Glutamatergic neuron (in vitro differentiated cells): Measurements from ENCODE around the gene SPIB. TPM values are rescaled to one million over a fixed set of nuclear protein-coding genes. Genes with fewer than 3 reads are reported as not detected.

Experiments used
- DNase-seq: peaks from one replicate; pipeline ENCODE4 v3.0.0; 2022
- H3K27ac Mint-ChIP-seq: one replicate; pipeline ENCODE4 v1.8.0; 2020; ENCODE audit warnings: mild to moderate bottlenecking, mixed read lengths, inconsistent platforms; ENCODE audit not compliant: unreplicated experiment
- H3K27me3 Mint-ChIP-seq: one replicate; pipeline ENCODE4 v1.8.0; 2020; ENCODE audit warnings: mild to moderate bottlenecking, moderate library complexity, mixed read lengths, inconsistent platforms; ENCODE audit not compliant: unreplicated experiment
- H3K36me3 Mint-ChIP-seq: one replicate; pipeline ENCODE4 v1.8.0; 2020; ENCODE audit warnings: mild to moderate bottlenecking, mixed read lengths, inconsistent platforms; ENCODE audit not compliant: unreplicated experiment
- H3K4me1 Mint-ChIP-seq: one replicate; pipeline ENCODE4 v1.8.0; 2020; ENCODE audit warnings: mild to moderate bottlenecking, low read depth, mixed read lengths, inconsistent platforms; ENCODE audit not compliant: unreplicated experiment
- H3K4me3 Mint-ChIP-seq: one replicate; pipeline ENCODE4 v1.8.0; 2020; ENCODE audit warnings: mild to moderate bottlenecking, mixed read lengths, inconsistent platforms; ENCODE audit not compliant: unreplicated experiment
- H3K9me3 Mint-ChIP-seq: one replicate; pipeline ENCODE4 v1.8.0; 2020; ENCODE audit warnings: mild to moderate bottlenecking, moderate library complexity, mixed read lengths, inconsistent platforms; ENCODE audit not compliant: unreplicated experiment
- CTCF ChIP-seq: fragments of 200-600 bp; sonication (generic); IDR thresholded peaks from one replicate; pipeline ENCODE4 v1.5.0; 2021; ENCODE audit not compliant: partially characterized antibody, unreplicated experiment
- total RNA-seq: library from RNA; stranded (reverse); fragmentation: NEBNext Ultra II Directional; extraction: Animal tissue kit (Norgen Biotek cat#: 25700); gene quantifications from one replicate; pipeline ENCODE4 v1.2.1, GENCODE V29; 2021; ENCODE audit not compliant: unreplicated experiment

SPIB gene
- total RNA-seq, 1 donor from 2014 or later: 2.7 TPM

DNA sequence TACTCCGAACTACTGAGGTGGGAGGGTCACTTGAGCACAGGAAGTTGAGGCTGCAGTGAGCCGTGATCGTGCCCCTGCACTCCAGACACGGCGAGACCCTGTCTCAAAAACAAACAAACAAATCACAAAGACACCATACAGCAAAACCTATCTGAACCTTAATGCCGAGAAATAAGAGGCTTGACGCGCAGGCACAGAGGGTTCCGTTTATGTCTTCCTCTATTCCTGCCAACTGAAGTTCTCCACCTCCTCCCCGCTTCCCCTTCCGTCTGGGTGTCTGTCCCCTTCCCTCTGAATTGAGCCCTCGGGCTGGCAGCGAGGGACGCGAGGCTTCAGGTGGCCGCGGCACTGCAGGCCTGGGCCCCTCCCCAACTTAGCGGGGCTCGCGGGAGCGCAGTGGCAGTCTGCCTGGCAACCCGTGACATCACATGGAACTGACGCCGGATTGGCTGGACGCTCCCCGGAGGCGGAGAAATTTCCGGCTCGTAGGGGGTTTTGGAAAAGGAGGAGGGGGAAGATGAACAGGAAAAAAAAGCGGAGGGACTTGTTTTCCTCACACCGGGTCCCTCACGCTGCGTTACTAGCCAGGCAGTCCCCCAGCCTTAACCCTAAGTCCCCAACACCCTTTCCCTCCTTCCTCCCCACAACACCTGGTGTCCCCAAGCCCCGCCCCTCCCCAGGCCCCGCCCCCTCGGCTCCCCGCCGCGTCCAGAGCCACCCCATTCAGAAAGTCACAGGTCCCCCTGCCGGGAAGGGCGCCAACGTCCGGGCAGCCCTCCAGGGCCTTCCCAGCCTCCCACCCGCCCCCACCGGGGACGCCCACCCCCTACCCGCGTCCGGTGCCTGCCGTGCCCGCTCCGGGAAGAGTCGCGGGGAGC is 12.8 kb downstream of the SPIB start:
- peak; percentile 92 for DNase-seq
- Mint-ChIP-seq H3K4me3 (peak overlapping the region; percentile 86), H3K27ac (peak overlapping the region; percentile 66), H3K36me3 (no peaks in the 10 kb centered on the region), H3K27me3 (peaks cover 3% of the 10 kb centered on the region), H3K9me3 (peaks cover 5% of the 10 kb centered on the region), H3K4me1 (peaks cover 10% of the 10 kb centered on the region)
- TF ChIP-seq CTCF: no peak

DNA sequence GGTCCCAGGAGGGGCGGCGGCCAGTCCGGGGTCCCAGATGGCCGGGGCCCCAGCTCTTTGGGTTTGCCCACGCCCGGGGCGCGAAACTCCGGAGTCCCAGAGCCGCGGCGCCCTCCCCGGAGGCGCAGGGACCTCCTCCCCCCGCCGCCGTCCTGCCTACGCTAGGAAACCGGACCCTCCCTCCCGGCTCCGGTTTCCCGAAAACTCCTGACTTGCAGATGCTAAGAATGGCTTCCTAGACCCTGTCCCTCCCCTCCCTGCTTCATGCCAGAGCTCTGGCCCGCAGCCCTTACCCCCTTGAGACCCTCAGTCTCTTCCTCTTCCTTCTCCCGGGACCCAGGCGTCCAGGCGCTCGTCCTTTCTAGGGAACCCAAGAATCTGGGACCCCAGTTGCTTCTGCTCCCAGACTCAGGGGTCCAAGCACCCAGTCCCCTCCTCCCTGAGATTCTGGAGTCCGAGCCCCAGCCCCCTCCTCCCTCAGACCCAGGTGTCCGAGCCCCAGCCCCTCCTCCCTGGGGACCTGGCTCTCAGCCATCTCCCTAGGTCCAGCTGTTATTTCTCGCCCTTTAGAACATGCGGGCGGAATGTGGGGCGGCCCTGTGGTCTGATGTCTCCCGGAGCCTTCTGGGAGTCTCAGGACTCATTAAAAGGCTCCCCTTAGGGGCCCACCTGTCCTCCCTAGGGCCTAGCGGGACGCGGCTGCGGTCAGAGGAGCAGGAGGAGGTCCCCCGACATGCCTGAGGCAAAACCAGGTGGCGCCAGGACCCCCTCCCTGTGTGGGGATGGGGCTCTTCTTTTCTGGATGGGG is 13.7 kb downstream of the SPIB start, which contains the start of gene MYBPC2:
Gene MYBPC2 (plus strand): TSS at position 672 of the 808 bp plus-strand sequence. CDS start 62 bp downstream, at position 734.
- Mint-ChIP-seq H3K4me1 (peaks cover 10% of the 10 kb centered on the region), H3K27ac (peak within 1 kb of the TSS; percentile 59), H3K9me3 (peaks cover 7% of the 10 kb centered on the region), H3K27me3 (peaks cover 5% of the 10 kb centered on the region), H3K4me3 (peak within 1 kb of the TSS; percentile 86), H3K36me3 (no peaks in the 10 kb centered on the region)
- no peak for TF ChIP-seq CTCF
- no peak for DNase-seq

DNA sequence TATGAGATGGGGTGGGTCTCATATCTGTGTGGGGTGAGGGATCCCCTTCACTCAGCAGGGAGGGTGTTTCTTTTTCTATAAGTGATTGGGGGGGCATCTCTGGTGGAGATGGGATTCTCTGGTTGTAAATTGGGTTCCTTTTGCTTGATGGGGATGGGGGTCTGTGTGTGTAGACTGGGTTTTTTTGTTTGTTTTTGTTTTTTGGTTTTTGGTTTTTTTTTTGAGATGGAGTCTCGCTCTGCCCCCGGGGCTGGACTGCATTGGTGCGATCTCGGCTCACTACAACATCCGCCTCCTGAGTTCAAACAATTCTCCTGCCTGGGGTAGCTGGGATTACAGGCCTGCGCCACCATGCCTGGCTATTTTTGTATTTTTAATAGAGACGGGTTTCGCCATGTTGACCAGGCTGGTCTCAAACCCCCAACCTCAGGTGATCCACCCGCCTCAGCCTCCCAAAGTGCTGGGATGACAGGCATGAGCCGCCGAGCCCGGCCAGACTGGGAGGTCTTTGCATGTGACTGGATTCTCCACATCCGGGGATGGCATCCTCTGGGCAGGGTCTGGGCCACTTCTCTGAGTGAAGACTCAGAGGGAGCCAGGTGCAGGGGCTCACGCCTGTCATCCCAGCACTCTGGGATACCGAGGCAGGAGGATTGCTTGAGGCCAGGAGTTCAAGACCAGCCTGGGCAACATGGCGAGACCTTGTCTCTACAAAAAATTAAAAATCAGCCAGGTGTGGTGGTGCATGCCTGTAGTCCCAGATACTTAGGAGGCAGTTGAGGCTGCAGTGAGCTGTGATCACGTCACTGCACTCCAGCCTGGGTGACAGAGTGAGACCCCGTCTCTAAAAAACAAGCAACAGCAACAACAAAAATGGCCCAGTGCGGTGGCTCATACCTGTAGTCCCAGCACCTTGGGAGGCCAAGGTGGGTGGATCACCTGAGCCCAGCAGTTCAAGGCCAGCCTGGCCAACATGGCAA is 14.8 kb downstream of the SPIB start:
- peaks cover 7% of the 10 kb centered on the region for H3K27me3 Mint-ChIP-seq

DNA sequence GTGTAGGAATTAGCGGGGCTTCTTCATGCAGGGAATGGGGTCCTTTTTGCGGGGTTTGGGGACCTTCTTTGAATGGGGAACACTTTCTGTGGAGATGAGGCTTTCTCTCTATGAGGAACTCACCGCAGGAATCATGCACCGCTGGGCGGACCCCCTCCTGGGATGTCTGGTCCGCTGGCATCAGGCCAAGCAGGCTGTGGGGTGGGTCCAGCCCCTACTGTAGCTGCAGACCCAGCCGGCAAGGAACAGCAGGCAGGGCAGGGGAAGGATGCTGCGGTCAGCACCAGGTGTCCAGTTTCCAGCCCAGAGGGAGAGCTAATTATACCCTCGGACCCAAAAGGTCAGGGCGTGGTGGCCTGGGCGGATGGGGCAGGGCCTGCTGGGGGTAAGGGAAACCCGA is 15.8 kb downstream of the SPIB start:
- Mint-ChIP-seq H3K36me3 (peaks cover under 1% of the 10 kb centered on the region), H3K9me3 (peaks cover 7% of the 10 kb centered on the region), H3K27ac (peak overlapping the region; percentile 69), H3K4me1 (peaks cover 10% of the 10 kb centered on the region), H3K4me3 (no peak overlapping the region), H3K27me3 (peaks cover 8% of the 10 kb centered on the region)
- no peak for TF ChIP-seq CTCF
- peak; percentile 74 for DNase-seq

More for the DNA sequence above, 14.8 kb downstream of the SPIB start:
- TF ChIP-seq CTCF: no peak
- Mint-ChIP-seq H3K36me3 (no peaks in the 10 kb centered on the region), H3K9me3 (peaks cover 7% of the 10 kb centered on the region), H3K27ac (peak overlapping the region; percentile 59), H3K4me1 (peaks cover 10% of the 10 kb centered on the region), H3K4me3 (peak overlapping the region; percentile 77)
- no peak for DNase-seq
